Measurements from ENCODE around the gene RESP18. TPM values are rescaled to one million over a fixed set of nuclear protein-coding genes. Genes with fewer than 3 reads are reported as not detected.

The RESP18 gene
- polyA plus RNA-seq, 1 of the 3 experiments (the other 2 are of a cell fraction), result not detected

GRCh38 chr2:219294356-219295351, 37.9 kb downstream of the RESP18 start (continued):
- TF ChIP-seq USF1 (IDR thresholded peaks at IDR 0.05; ENCODE audit: borderline replicate concordance, low read depth) (no peak), NRF1 (IDR thresholded peaks at IDR 0.05; ENCODE audit: low read depth, low read length) (peak; percentile 40), CHD2 (IDR thresholded peaks at IDR 0.05; ENCODE audit: low read length, partially characterized antibody) (peak; percentile 46), TAF1 (IDR thresholded peaks at IDR 0.05; ENCODE audit: borderline replicate concordance, low read depth, low read length) (no peak), FOXM1 (IDR thresholded peaks at IDR 0.05; ENCODE audit: low read depth) (no peak), RFX5 (IDR thresholded peaks at IDR 0.05; ENCODE audit: low read length) (0 out of 2 replicates have a peak, but pooled peaks have one; percentile 54)

- CTCF ChIA-PET, result interaction anchor here (0.6 to 9.0 kb wide), 21 partner anchors 10 to 606 kb away, joined by 3 to 312 read pairs (median 11); partner anchors contain the start of genes ANKZF1, ATG9A, CNPPD1 and DNAJB2
These were observed 38.8 kb downstream of the RESP18 start for GRCh38 chr2:219293736-219294231.

More at GRCh38 chr2:219293736-219294231, 38.8 kb downstream of the RESP18 start:
- no peaks in the 10 kb centered on the region for H4K20me1 ChIP-seq (ENCODE audit: insufficient read depth)
- H3K4me3 ChIP-seq (ENCODE audit: low read depth in 2 of 2, low read length in 1 of 2), result no peak overlapping the region
- H3K27me3 ChIP-seq (ENCODE audit: insufficient read depth), result no peaks in the 10 kb centered on the region
- no peaks in the 10 kb centered on the region for H3K9me3 ChIP-seq
- H3K4me2 ChIP-seq, result no peak overlapping the region
- no peaks in the 10 kb centered on the region for H3K9me2 ChIP-seq
- H3K9ac ChIP-seq, result no peak overlapping the region
- H2AFZ ChIP-seq (ENCODE audit: low read depth), result no peak overlapping the region
- H3K36me3 ChIP-seq (replicated peaks in 1 of 2; ENCODE audit: control insufficient read depth in 1 of 2, insufficient read depth in 2 of 2, low read length in 1 of 2), result no peaks in the 10 kb centered on the region
- TF ChIP-seq USF1 (IDR thresholded peaks at IDR 0.05; ENCODE audit: borderline replicate concordance, low read depth), result no peak
- TF ChIP-seq RXRA (IDR thresholded peaks at IDR 0.05; ENCODE audit: borderline replicate concordance, low read depth), result no peak
- no peak for TF ChIP-seq CHD2 (IDR thresholded peaks at IDR 0.05; ENCODE audit: low read length, partially characterized antibody)
- TF ChIP-seq POLR2AphosphoS5 (IDR thresholded peaks at IDR 0.05; ENCODE audit: low read depth, low read length), result no peak
- no peak for TF ChIP-seq RCOR1 (IDR thresholded peaks at IDR 0.05; ENCODE audit: low read length)
- no peak for TF ChIP-seq EP300 (IDR thresholded peaks at IDR 0.05; ENCODE audit: borderline replicate concordance in 1 of 2, low read depth in 1 of 2, low read length in 1 of 2)
- no peak for TF ChIP-seq NFIC (IDR thresholded peaks at IDR 0.05; ENCODE audit: borderline replicate concordance)
- TF ChIP-seq MEF2A (IDR thresholded peaks at IDR 0.05; ENCODE audit: borderline replicate concordance, low read depth), result no peak
- no peak for TF ChIP-seq IRF3 (IDR thresholded peaks at IDR 0.05; ENCODE audit: low read depth, low read length)
- no peak for TF ChIP-seq MAX (IDR thresholded peaks at IDR 0.05; ENCODE audit: low read depth)
- TF ChIP-seq NRF1 (IDR thresholded peaks at IDR 0.05; ENCODE audit: low read depth, low read length), result no peak
- no peak for TF ChIP-seq YY1 (IDR thresholded peaks at IDR 0.05; ENCODE audit: low read depth)
- no peak for TF ChIP-seq MXI1 (IDR thresholded peaks at IDR 0.05; ENCODE audit: low read depth, low read length)
- TF ChIP-seq PBX3 (IDR thresholded peaks at IDR 0.05), result no peak
- TF ChIP-seq GATA2 (CRISPR knock-in tag; IDR thresholded peaks at IDR 0.05), result no peak
- TF ChIP-seq GABPA (IDR thresholded peaks at IDR 0.05; ENCODE audit: low read depth), result no peak
- POLR2A ChIA-PET, result interaction anchor here (1.7 kb wide), 1 partner anchor 14 kb away, joined by 6 read pairs; the partner anchor contains the start of gene DNAJB2
- peaks cover 12% of the 10 kb centered on the region for H3F3A ChIP-seq (replicated peaks; ENCODE audit: insufficient read depth)
- no peak for DNase-seq
- 89% methylated on average over 5 of the region's 5 CpGs for WGBS (ENCODE audit: low lambda C conversion rate)
- H3K79me2 ChIP-seq (ENCODE audit: insufficient read depth), result no peaks in the 10 kb centered on the region
- peaks cover 8% of the 10 kb centered on the region in 2 experiments; a peak in 1 of 4 replicates for H3K4me1 ChIP-seq (ENCODE audit: control insufficient read depth in 1 of 2, insufficient read depth in 2 of 2, low read depth in 1 of 2, low read length in 1 of 2)
- H3K27ac ChIP-seq (ENCODE audit: low read depth in 2 of 2, low read length in 1 of 2), result no peak overlapping the region

Data from SK-N-SH (cell line).